Measurements from ENCODE around the gene OR4S1.

GRCh38 chr11:48341466-48341865, 35.4 kb downstream of the OR4S1 start:
- TF ChIP-seq, protein P1, sequence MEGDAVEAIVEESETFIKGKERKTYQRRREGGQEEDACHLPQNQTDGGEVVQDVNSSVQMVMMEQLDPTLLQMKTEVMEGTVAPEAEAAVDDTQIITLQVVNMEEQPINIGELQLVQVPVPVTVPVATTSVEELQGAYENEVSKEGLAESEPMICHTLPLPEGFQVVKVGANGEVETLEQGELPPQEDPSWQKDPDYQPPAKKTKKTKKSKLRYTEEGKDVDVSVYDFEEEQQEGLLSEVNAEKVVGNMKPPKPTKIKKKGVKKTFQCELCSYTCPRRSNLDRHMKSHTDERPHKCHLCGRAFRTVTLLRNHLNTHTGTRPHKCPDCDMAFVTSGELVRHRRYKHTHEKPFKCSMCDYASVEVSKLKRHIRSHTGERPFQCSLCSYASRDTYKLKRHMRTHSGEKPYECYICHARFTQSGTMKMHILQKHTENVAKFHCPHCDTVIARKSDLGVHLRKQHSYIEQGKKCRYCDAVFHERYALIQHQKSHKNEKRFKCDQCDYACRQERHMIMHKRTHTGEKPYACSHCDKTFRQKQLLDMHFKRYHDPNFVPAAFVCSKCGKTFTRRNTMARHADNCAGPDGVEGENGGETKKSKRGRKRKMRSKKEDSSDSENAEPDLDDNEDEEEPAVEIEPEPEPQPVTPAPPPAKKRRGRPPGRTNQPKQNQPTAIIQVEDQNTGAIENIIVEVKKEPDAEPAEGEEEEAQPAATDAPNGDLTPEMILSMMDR (conservative IDR thresholded peaks at IDR 0.05 in 1 of 2, IDR thresholded peaks at IDR 0.05 in 1 of 2; ENCODE audit: extremely low read depth in 1 of 2, insufficient read depth in 1 of 2, low read depth in 1 of 2, low read length in 2 of 2) = no peak
- TF ChIP-seq EZH2 (IDR thresholded peaks at IDR 0.05; ENCODE audit: borderline replicate concordance, low read length) = no peak
